K562 (cell line): Measurements from ENCODE around the gene CHRNA10. TPM values are rescaled to one million over a fixed set of nuclear protein-coding genes. Genes with fewer than 3 reads are reported as not detected.
A peak's percentile ranks its signal among the peaks of the same experiment; 100 is the strongest.

Experiments used
- ATAC-seq: fragments of 200-7000 bp; cut with Tn5 transposase; 3 replicates; pipeline ENCODE4 v1.9.1; 2020; ENCODE audit warnings: moderate library complexity
- BruUV-seq: library from RNA; stranded (reverse); fragments of 400-500 nt; replicated peaks from 2 replicates; lab custom pipeline; 2021; lab: Mats Ljungman, UMichigan
- CTCF ChIA-PET: fragments of 300-600 bp; formaldehyde crosslinking; extraction: SDS; loops from one replicate; lab custom pipeline; 2021; ENCODE audit warnings: low intra/inter-chr PET ratio; lab: Yijun Ruan, JAX
- POLR2A ChIA-PET: fragments of 300-600, 350-650 bp; sonication (Branson Sonifier 250); formaldehyde crosslinking; extraction: SDS; loops from one replicate; lab custom pipeline; 2021; ENCODE audit warnings: antibody characterized with exemption, inconsistent platforms; lab: Yijun Ruan, JAX
- DNase-seq, 4 experiments: peaks; one replicate each; pipeline versions ENCODE4 v3.0.0 to v3.0.0-alpha.2; 2011 to 2018; ENCODE audit warnings: low spot score in 3 of 4, mixed read lengths in 3 of 4; ENCODE audit errors: extremely low read depth in 1 of 4
- FAIRE-seq: peaks from 2 replicates; lab custom pipeline; 2011; peaks lifted over from hg19 to GRCh38; lab: Jason Lieb, UNC
- H2AFZ ChIP-seq: 2 replicates; pipeline ENCODE4 v1.6.0; 2011; ENCODE audit warnings: low read depth, low read length, control low read depth, inconsistent platforms
- H3K27ac ChIP-seq: fragments of 200-600 bp; 3 replicates; pipeline ENCODE4 v1.8.0; 2011; ENCODE audit warnings: low read depth, mild to moderate bottlenecking, control low read depth, inconsistent platforms, low read length, moderate library complexity, mixed read lengths; ENCODE audit errors: extremely low read depth
- H3K27me3 ChIP-seq, 2 experiments: fragments of 300-600 bp in 1 of 2; 2 replicates in 1 of 2; 3 replicates in 1 of 2; pipeline versions ENCODE4 v1.6.0 to v1.8.0; 2011; ENCODE audit warnings: inconsistent platforms in 2 of 2, low read length in 2 of 2, mild to moderate bottlenecking in 1 of 2, mixed read lengths in 1 of 2, moderate library complexity in 1 of 2; ENCODE audit not compliant: control insufficient read depth in 2 of 2, insufficient read depth in 2 of 2
- H3K36me3 ChIP-seq: fragments of 300-600 bp; 3 replicates; pipeline ENCODE4 v1.8.0; 2011; ENCODE audit warnings: mild to moderate bottlenecking, low read length, inconsistent platforms; ENCODE audit not compliant: control insufficient read depth, insufficient read depth
- H3K4me1 ChIP-seq, 2 experiments: fragments of 200-600 bp in 1 of 2; replicated peaks in 1 of 2; 2 replicates in 1 of 2; 3 replicates in 1 of 2; pipeline versions ENCODE4 v1.5.1 to v1.8.0; 2011; ENCODE audit warnings: inconsistent platforms in 2 of 2, low read length in 2 of 2, mild to moderate bottlenecking in 1 of 2, mixed read lengths in 1 of 2, moderate library complexity in 1 of 2; ENCODE audit not compliant: control insufficient read depth in 2 of 2, insufficient read depth in 2 of 2
- H3K4me2 ChIP-seq: 2 replicates; pipeline ENCODE4 v1.6.1; 2011; ENCODE audit warnings: low read length, control low read depth, inconsistent platforms, mixed read lengths; ENCODE audit not compliant: insufficient read depth
- H3K4me3 ChIP-seq: fragments of 200-600 bp; sonication (generic), shearing (Covaris generic); 2 replicates; pipeline ENCODE4 v1.5.1; 2016; ENCODE audit warnings: control low read depth, inconsistent platforms
- H3K79me2 ChIP-seq: fragments of 200-600 bp; 3 replicates; pipeline ENCODE4 v1.8.0; 2011; ENCODE audit warnings: low read length, inconsistent platforms; ENCODE audit not compliant: control insufficient read depth, insufficient read depth
- H3K9ac ChIP-seq, 2 experiments: 2 replicates each; pipeline versions ENCODE4 v1.6.0 to v1.6.1; 2011; ENCODE audit warnings: low read depth in 2 of 2, low read length in 2 of 2, control low read depth in 1 of 2, inconsistent platforms in 1 of 2, mild to moderate bottlenecking in 1 of 2, mixed read lengths in 1 of 2; ENCODE audit not compliant: insufficient read depth in 1 of 2
- H3K9me1 ChIP-seq: one replicate; pipeline ENCODE4 v1.6.0; 2011; ENCODE audit warnings: inconsistent platforms, mild to moderate bottlenecking, low read length, moderate library complexity; ENCODE audit not compliant: control insufficient read depth, insufficient read depth
- H3K9me3 ChIP-seq: replicated peaks from 2 replicates; pipeline ENCODE4 v1.5.1; 2011; ENCODE audit warnings: low read depth, low read length, inconsistent platforms; ENCODE audit not compliant: control insufficient read depth, insufficient read depth
- H4K20me1 ChIP-seq: replicated peaks from 2 replicates; pipeline ENCODE4 v1.6.1; 2011; ENCODE audit warnings: low read length, inconsistent platforms, mixed read lengths; ENCODE audit not compliant: control insufficient read depth, insufficient read depth
- DPF2 ChIP-seq: fragments of 450-650 bp; IDR thresholded peaks from 2 replicates; pipeline ENCODE4 v1.6.1; 2016
- PTTG1 ChIP-seq: fragments of 450-650 bp; IDR thresholded peaks from 2 replicates; pipeline ENCODE4 v1.6.1; 2016; ENCODE audit warnings: low read depth, mild to moderate bottlenecking, missing genetic modification characterization, missing compliant biosample characterization
- ZNF140 ChIP-seq: fragments of 250-450 bp; sonication (Bioruptor Pico); IDR thresholded peaks from 2 replicates; pipeline ENCODE4 v1.8.0; 2021; ENCODE audit warnings: moderate library complexity, mild to moderate bottlenecking, inconsistent platforms
- ZNF263 ChIP-seq: sonication (generic); formaldehyde crosslinking; IDR thresholded peaks from 2 replicates; pipeline ENCODE4 v1.8.0; 2022; ENCODE audit warnings: mild to moderate bottlenecking, missing genetic modification reagents, borderline replicate concordance
- ZNF282 ChIP-seq: sonication (generic); formaldehyde crosslinking; IDR thresholded peaks from 2 replicates; pipeline ENCODE4 v1.8.1; 2023; ENCODE audit warnings: missing genetic modification reagents
- ZNF717 ChIP-seq: fragments of 250-450 bp; sonication (Bioruptor Pico); IDR thresholded peaks from 2 replicates; pipeline ENCODE4 v1.5.0; 2021
- WGBS: fragments of 100-300 bp; shearing (Covaris generic); methylation state at CpG from one replicate; pipeline ENCODE4 v1.1.6; 2016; ENCODE audit warnings: low coverage, mixed read lengths; ENCODE audit not compliant: insufficient coverage; ENCODE audit errors: missing lambda C conversion rate; 5-methylcytosine and 5-hydroxymethylcytosine counted together
- in situ Hi-C: fragments of 300-500 bp; cut with MboI; formaldehyde crosslinking; loops from 4 replicates; pipeline ENCODE4 v1.15.0; 2018; ENCODE audit warnings: inconsistent platforms, mixed read lengths
- intact Hi-C: fragments of 100-400 bp; cut with micrococcal nuclease; formaldehyde crosslinking; loops from 2 replicates; pipeline ENCODE4 v1.14.2; 2022
- polyA plus RNA-seq, 8 experiments: library from polyadenylated mRNA; depleted of rRNA in 4 of 8; stranded (reverse) in 5 of 8; unstranded in 3 of 8; fragments of >200 nt; fragmentation: Nextera tagmentation in 2 of 8; fragmentation: Illumina TruSeq in 1 of 8; extraction: Ambion mirVana in 2 of 8; extraction: Trizol in 1 of 8; gene quantifications; 2 replicates each; pipeline versions ENCODE4 v1.2.1 to v1.2.3, GENCODE V29; 2011 to 2014; ENCODE audit warnings: inconsistent platforms in 1 of 8, missing spikeins in 1 of 8
- total RNA-seq, 7 experiments: library from RNA; depleted of rRNA in 6 of 7; stranded (reverse); fragments of >200 nt in 6 of 7; fragmentation: Illumina TruSeq in 2 of 7; extraction: Trizol in 2 of 7; gene quantifications; 2 replicates each; pipeline versions ENCODE4 v1.2.1 to v1.2.3, GENCODE V29; 2011 to 2021; ENCODE audit warnings: low replicate concordance in 1 of 7
- TF ChIP-seq, protein P1 (sequence below): sonication (generic); IDR thresholded peaks from 2 replicates; pipeline ENCODE4 v1.6.1; 2016

The CHRNA10 gene
- total and polyA plus RNA-seq, 9 of the 15 experiments (the other 6 are each of a cell fraction or from before 2014, with no cell fraction given): 0.35 to 1.9 (median 0.81) TPM

DNA sequence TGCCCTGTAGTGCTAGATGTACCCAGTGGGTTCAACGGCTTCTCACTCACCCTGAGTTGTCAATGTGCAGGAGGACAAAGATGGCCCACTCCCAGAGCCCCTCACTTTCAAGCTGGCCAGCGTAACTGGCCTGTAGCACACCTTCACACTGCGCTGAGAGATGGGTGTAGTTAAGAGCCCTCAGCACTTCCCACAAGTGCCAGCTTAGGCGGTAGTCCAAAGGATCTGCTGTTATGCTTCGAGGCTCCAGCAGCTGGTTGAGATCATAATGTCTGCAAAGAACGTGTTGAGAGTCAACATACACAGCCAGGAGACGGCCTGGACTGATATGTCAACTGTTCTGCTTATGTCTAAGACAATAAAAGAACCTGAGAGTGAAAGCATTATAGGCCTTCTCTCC is 14.7 kb upstream of the CHRNA10 start:
- Histone ChIP-seq H3K79me2 (no peaks in the 10 kb centered on the region), H3K36me3 (peaks cover 83% of the 10 kb centered on the region), H3K9me3 (no peaks in the 10 kb centered on the region), H3K9me1 (no peaks in the 10 kb centered on the region), H3K4me3 (no peak overlapping the region), H2AFZ (no peak overlapping the region), H3K9ac (peak overlapping the region in 1 of 2 experiments; percentile 21; a peak in 1 of 4 replicates), H3K4me2 (no peak overlapping the region), H3K27me3 (no peaks in the 10 kb centered on the region), H4K20me1 (no peaks in the 10 kb centered on the region; the same call in 1 of the 2 replicates), H3K4me1 (peaks cover 0 to 5% of the 10 kb centered on the region in 2 experiments; a peak in 3 of 5 replicates), H3K27ac (no peak overlapping the region)
- intact Hi-C loops: no loop called here
- DNase-seq: no peak
- FAIRE-seq: no peak
- peak; percentile 25; the same call in 2 of the 3 replicates for ATAC-seq
- no TSS peak for BruUV-seq
- in situ Hi-C loops: no loop called here
- 94% methylated on average over 7 of the region's 7 CpGs for WGBS
- ChIA-PET POLR2A (no interaction called here), CTCF (no interaction called here)
- TF ChIP-seq ZNF263 (CRISPR knock-in tag): no peak
- no peak for TF ChIP-seq ZNF717 (CRISPR knock-in tag)
- TF ChIP-seq PTTG1 (tag): no peak
- no peak for TF ChIP-seq ZNF282 (CRISPR knock-in tag)

DNA sequence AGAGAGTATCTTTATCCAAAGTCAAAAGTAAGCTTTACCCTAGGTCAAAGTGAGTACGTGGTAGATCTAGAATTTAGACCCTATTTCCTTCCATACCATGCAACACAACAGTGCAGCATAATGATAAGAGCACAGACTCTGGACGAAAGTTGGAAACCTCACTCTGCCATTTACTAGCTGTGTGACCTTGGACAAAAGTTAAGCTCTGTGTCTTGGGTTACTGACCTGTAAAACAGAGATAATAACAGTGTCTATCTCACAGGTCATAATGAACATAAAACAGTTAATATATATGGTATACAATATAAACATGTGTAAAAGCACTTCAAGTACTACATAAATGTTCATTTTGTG is 13.6 kb upstream of the CHRNA10 start:
- no peak overlapping the region for H2AFZ ChIP-seq
- H4K20me1 ChIP-seq: no peaks in the 10 kb centered on the region; the same call in 1 of the 2 replicates
- peak; percentile 47; the same call in 2 of the 3 replicates for ATAC-seq
- no TSS peak for BruUV-seq
- POLR2A ChIA-PET: interaction anchor here (0.5 kb wide), 1 partner anchor 67 kb away, joined by 3 read pairs; no protein-coding TSS in a partner anchor
- in situ Hi-C loops: no loop called here
- no peak overlapping the region for H3K4me2 ChIP-seq
- H3K4me1 ChIP-seq: peaks cover 0 to 5% of the 10 kb centered on the region in 2 experiments; a peak in 3 of 5 replicates
- no peaks in the 10 kb centered on the region for H3K27me3 ChIP-seq
- TF ChIP-seq, protein P1, sequence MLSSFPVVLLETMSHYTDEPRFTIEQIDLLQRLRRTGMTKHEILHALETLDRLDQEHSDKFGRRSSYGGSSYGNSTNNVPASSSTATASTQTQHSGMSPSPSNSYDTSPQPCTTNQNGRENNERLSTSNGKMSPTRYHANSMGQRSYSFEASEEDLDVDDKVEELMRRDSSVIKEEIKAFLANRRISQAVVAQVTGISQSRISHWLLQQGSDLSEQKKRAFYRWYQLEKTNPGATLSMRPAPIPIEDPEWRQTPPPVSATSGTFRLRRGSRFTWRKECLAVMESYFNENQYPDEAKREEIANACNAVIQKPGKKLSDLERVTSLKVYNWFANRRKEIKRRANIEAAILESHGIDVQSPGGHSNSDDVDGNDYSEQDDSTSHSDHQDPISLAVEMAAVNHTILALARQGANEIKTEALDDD: peak; percentile 17; the same call in 1 of the 2 replicates
- TF ChIP-seq DPF2: 0 out of 2 replicates have a peak, but pooled peaks have one; percentile 41
- TF ChIP-seq ZNF140: no peak
- TF ChIP-seq, all 486 proteins: peak for 2
- FAIRE-seq (no peak), DNase-seq (peak in 1 of 4 experiments; percentile 15)
- no peak overlapping the region for H3K4me3 ChIP-seq
- 34% methylated on average over 2 of the region's 2 CpGs for WGBS
- H3K79me2 ChIP-seq: no peaks in the 10 kb centered on the region
- H3K27ac ChIP-seq: peak overlapping the region; percentile 14; the same call in 2 of the 3 replicates
- H3K9me3 ChIP-seq: no peaks in the 10 kb centered on the region
- no peak overlapping the region for H3K9ac ChIP-seq
- CTCF ChIA-PET: no interaction called here
- H3K36me3 ChIP-seq: peaks cover 85% of the 10 kb centered on the region
- intact Hi-C loops: no loop called here
- no peaks in the 10 kb centered on the region for H3K9me1 ChIP-seq
